NCI-H1092 (cell line): ENCODE measurements around the gene CRACR2B.

Experiments used
- DNase-seq: peaks from one replicate; lab custom pipeline; 2025; lab: John Stamatoyannopoulos, UW

The CRACR2B gene

DNA sequence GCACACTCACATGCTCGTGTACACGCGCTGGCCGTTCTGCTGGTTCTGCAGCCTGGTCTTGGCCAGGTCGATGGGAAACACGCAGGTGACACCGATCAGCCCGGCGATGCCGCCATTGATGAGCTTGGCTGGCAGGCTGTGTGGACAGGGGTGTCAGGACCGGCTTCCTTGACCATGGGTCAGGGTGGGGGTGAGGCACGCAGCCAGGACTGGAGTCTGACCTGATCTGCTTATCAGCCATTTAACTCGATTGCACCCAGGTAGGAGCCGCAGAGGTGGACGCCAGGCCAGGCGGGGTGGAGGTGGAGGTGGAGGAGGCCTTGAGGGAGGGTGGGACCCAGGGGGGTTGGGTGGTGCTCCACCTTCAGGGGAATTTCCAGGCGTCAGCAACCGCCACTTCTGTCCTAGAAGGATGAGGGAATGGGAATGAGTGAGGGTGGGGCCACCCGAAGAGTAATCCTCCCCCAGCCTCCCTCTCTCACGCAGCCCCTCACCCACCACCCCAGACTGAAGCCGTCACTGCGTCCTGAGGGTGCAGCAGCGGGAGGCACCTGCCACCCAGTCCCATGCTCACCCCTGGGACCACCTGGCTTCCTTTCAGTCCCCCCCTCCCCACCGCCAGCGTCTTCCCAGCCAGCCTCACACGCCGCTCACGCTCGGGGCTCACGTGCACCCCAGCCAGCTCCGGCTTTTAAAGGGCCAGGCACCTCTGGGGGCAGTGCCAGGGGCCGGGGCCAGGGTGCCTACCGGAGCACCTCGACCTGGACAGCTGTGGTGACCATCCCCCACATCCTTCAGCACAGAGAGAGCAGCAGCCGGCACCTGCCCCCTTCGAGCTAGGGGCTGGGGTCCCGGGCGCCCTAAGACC lies 32.7 kb upstream of the CRACR2B start:
- no peak for DNase-seq

GRCh38 chr11:795634-796564 lies 31.8 kb upstream of the CRACR2B start:
- DNase-seq: peak; percentile 40

DNA sequence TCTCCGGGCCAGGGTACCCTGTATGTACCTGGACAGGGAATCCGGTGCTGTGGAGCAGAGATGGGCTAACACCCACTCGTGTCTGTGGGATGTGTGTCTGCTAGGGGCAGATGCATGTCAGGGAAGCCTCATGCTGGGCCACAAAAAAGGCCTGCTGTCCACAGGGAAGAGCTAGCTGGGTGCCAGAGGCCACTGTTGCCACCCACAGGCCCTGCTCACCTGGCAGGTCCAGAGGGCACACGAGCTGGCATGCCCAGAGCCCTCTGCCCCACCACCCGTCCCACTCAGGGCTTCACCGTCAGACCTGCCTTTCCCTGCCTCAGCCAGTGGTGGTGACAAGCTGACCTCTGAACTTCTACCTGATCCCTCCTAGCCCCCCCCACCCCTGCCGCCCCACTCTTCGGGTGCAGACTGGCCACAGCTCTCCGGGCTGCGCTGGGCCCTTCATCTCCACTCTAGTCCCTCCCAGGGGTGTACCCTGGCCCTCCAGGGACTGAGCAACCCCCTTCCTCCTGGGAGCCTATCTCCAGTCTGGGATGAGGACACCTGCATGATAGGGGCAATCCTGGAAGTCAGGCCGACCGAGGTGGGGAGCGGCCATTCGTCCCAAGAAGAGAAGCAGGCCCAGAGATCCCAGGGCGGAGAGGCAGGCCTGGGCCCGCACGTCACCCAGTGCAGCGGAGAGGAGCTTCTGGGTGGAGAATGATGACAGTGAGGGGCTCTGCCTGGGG lies 31.0 kb upstream of the CRACR2B start:
- DNase-seq: no peak

DNA sequence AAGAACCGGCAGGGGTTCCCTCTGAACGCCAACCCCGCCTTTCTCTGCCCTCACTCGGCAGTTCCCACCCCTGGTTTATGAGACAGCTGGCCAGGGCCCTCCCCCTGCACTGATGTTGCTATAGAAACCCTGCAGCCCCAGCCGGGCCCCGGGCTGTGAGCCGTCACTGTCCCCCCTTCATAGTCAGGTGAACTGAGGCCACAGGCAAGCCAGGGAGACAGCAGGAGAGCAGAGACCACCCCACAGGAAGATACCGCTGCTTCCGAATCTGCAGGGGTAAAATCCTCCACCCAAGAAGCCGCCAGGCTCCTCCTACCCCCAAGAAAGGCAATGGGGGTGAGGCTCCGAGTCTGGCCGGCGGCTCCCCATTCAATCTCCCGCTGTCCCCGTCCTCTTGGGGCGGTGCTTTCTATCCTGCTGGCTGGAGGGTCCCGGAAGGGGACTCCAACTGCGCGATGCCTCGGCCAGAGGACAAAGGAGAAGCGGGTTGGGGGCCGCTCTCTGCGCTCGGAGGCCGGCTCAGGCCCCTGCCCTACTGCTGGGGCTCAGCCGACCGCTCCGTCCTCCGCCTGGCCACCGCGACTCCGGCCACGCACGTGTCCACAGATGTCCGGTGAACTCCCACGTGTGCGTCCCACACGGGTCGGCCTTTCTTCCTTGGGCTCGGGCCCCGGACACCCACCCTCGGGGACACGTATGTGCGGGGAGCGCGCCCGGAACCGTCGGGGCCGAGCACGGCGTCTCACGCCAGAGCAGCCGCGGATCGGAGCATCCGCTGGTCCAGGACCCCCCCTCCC lies 30.2 kb upstream of the CRACR2B start:
- DNase-seq: peak; percentile 77

DNA sequence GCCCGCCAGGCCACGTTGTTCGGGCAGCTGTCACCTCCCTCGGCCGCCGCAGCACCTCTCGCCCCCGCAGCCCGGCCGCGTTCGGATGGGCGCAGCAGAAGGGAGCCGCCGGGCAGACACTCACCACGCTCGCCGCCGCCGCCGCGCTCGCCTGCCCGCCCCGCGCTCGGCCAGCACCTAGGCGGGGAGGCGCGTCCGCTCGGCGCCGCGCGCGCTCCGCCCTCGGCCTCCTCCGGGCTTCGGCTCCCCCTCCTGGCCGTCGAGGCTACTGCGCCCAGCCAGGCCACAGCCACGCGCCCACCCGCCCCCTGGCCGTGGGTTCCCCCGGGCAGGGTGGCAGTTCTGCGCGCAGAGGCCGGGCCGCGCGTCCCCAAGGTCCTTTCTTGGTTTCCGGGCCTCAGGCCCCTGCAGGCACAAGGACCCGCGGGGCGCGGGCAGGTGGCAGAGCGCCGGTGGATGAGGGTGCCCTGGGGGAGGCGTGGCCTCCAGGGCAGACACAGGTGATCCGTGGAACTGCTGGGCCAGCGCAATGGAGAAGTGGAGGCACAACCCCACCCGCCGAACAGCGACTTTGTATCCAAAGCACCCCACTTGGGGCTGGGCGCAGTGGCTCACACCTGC lies 29.5 kb upstream of the CRACR2B start, which contains the start of gene SLC25A22:
TSS of gene SLC25A22 (minus strand) at position 189 of the 621 bp plus-strand sequence. CDS start 3,275 bp downstream, outside the sequence.
- peak; percentile 77 for DNase-seq

DNA sequence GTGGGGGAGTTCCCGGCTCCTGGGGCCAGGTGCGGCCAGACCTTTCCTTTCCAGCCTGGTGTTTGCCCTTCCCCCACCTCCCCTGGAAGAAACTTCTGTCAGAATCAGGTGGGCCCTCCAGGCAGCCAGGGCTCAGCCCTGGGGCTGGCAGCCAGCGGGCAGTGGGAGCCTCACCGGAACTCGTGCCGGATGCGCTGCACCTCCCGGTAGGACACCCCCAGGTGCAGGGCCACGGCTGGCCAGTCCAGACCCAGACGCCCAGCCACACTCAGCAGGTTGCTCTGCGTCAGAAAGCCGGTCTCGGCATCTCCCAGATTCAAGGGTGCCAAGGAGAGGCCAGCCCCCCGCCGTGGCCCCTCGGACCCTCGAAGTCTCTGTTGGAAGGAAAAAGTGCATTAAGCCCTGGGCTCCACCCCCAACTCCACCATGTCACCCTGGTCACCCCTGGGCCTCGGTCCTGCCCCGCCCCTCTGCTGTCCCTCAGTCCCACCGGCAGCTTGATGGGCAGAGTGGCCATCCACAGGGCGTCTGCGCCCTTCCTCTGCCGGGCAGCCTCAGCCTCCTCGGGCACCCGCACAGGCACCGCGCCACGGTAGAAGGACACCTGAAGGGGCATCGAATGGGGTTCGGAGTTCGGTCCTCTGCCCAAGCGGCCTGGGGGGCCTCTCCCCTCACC lies 27.9 kb upstream of the CRACR2B start:
- no peak for DNase-seq

GRCh38 chr11:800473-800872 lies 27.2 kb upstream of the CRACR2B start:
- no peak for DNase-seq

DNA sequence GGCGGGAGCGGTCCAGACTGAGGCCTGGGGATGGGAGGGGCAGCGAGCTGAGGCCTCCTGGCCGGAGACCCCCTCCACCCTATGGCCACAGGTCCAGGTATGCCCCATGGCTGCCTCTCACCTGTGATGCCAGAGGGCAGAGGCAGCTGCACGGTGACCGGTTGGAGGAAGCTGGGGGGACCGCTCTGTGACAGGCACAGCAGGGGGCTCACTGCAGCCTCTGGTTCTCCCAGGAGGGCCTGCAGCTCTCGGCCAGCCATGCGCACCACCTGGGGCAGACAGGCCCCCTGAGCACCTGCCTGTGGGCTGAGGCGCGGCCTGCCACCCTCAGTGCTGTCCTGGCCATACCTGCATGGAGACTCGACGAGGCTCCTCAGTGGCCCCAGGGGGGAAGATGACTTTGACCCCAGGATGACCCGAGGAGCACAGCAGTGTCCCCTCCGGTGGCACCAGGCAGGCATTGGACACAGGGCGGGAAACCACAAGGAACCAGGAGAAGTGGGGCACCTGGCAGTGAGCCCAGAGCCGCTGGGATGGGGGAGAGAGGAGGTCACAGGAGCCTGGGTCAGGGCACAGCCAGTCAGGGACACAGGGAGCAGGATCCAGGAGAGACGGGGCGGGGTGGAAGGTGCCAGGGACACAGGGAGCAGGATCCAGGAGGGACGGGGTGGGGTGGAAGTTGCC lies 26.5 kb upstream of the CRACR2B start:
- no peak for DNase-seq

DNA sequence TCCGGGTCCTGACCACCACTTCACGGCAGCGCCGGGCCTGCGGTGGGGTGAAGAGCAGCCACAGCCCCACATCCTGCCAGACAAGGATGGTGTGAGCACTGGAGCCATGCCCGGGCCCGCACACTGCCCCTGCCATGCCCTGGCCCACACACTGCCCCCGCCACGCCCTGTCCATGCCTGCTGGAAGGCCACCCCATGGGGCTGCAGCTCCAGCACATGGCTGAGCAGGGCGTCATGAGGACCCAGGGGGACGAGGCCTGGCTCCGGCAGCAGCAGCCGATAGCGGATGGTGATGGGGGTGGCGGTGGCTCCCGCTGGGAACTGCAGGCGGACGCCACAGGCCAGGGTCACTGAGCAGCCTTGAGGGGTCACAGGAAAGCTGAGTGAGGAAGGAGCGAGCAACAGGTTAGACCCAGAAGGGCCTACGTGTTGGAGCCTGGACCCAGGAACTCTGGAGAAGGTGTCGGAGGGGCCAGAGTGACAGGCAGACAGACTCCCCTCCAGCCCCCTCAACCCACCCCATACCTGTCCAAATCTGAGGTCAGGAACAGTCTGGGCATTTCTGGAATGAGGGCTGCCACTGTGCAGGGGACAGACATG lies 25.6 kb upstream of the CRACR2B start:
- no peak for DNase-seq

DNA sequence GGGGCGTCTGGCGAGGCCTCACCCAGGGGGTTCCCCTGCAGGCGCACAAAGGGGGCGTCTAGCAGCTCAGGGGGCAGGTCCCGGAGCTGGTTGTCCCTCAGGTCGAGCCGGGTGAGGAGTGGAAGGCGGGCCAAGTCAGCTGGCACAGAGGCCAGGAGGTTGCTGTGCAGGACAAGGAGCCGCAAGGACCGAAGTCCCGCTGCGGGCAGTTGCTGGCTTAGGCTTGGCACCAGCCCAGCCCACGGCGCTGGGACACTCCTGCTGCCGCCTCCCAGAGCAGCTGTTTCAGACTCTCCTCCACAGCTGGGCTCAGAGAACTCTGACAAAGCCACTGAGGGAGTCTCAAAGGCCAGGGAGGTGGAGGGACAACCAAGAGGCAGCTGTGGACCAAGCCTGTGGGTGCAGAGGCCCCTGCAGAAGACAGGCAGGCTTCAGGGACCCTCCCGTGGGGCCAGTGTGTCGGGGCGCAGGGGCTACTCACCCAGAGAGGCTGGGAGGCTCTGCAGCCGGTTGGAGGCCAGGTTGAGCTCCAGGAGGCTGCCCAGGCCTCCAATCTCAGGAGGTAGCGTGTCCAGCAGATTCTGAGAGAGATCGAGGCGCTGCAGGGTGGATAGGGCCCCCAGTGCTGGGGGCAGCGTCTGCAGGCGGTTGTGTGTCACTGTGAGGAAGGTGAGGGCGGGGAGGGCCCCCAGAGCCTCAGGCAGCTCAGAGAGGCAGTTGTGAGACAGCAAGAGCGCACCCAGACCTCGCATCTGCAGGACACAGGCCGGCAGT lies 24.8 kb upstream of the CRACR2B start:
- no peak for DNase-seq

GRCh38 chr11:803467-803742 lies 24.3 kb upstream of the CRACR2B start:
- no peak for DNase-seq

DNA sequence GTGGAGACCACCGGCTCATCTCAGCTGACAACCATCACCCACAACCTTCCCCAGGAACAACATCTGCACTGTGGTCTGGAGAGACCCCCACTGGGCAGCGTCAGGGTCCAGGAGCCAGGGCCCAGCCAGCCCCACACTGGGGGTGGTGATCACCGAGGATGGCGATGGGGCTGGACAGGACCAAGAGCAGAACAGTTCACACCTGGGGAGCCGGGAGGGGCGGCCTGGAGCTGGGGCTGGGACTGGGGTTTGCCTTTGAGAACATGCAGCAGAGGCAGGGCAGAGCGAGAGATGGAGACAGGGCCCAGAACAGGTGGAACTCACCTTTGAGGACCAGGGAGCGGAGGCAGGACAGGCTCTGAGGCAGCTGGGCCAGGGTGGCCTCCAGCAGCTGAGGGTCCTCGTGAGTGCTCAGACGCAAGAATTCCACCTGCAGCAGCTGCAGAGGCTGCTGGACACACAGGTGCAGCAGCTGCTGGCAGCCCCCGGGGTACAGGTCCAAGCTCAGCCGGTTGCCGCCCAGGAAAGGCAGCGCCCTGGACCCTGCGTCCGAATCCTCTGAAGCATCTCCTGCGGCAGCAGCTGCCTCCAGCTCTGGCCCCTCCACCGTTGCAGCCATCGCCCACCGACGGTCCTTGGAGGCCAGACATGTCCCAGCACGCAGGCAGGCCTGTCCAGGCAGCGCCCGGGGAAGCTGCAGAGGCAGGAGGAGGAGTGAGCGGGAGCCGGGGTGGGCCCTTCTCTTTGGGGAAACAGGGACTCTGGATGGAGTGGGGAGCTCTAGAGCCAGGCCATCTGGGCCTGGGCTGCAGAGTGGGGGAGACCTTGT lies 23.7 kb upstream of the CRACR2B start:
- no peak for DNase-seq

DNA sequence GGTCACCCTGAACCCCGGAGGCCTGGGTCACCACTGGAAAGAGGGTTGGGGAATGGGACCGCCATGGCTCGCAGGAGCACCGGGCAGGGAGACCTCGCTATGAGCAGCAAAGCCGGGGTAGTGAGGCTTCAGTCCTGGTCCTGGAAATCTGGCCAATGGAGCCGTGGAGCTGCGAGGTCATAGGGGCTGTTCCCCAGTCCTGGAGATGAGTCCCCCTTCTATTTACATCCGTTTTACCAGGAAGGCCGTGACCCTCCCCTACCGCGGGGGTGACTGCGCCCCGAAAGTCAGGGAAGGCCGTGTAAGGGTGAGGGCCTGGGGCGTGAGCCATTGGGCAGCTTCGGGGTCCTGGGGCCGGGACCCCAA lies 23.1 kb upstream of the CRACR2B start:
- DNase-seq: no peak

GRCh38 chr11:808427-809286 lies 19.1 kb upstream of the CRACR2B start:
- no peak for DNase-seq

GRCh38 chr11:809287-810039 lies 18.3 kb upstream of the CRACR2B start, which contains the start of gene RPLP2:
Gene RPLP2 (plus strand): TSS chr11:809967. CDS start chr11:810235, 268 bp downstream.
- DNase-seq: peak; percentile 94

DNA sequence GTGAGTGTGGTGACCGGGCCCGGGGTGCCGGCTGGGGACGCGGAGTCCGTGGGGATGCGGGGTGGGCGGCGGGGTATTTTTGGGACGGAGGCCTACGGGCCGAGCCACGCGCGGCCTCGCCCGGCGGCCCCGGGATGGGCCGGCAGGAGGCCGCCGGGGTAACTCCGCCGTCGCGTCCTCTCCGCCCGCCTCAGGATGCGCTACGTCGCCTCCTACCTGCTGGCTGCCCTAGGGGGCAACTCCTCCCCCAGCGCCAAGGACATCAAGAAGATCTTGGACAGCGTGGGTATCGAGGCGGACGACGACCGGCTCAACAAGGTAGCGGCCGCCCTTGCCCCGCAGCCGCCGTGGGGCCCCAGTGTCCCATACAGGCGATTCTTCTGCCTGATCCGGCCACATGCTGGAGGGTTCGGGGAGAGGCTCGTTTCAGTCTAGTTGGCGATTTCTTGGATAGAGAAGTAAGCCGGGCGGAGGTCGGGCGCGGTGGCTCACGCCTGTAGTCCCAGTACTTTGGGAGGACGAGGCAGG lies 17.6 kb upstream of the CRACR2B start:
- no peak for DNase-seq
